Measurements from ENCODE around the gene ARFRP1. TPM values are rescaled to one million over a fixed set of nuclear protein-coding genes. Genes with fewer than 3 reads are reported as not detected.
A peak's percentile ranks its signal among the peaks of the same experiment; 100 is the strongest.

ARFRP1 gene
- total and polyA plus RNA-seq, 12 donors = 34.9 to 59.1 (median 40.0) TPM

DNA sequence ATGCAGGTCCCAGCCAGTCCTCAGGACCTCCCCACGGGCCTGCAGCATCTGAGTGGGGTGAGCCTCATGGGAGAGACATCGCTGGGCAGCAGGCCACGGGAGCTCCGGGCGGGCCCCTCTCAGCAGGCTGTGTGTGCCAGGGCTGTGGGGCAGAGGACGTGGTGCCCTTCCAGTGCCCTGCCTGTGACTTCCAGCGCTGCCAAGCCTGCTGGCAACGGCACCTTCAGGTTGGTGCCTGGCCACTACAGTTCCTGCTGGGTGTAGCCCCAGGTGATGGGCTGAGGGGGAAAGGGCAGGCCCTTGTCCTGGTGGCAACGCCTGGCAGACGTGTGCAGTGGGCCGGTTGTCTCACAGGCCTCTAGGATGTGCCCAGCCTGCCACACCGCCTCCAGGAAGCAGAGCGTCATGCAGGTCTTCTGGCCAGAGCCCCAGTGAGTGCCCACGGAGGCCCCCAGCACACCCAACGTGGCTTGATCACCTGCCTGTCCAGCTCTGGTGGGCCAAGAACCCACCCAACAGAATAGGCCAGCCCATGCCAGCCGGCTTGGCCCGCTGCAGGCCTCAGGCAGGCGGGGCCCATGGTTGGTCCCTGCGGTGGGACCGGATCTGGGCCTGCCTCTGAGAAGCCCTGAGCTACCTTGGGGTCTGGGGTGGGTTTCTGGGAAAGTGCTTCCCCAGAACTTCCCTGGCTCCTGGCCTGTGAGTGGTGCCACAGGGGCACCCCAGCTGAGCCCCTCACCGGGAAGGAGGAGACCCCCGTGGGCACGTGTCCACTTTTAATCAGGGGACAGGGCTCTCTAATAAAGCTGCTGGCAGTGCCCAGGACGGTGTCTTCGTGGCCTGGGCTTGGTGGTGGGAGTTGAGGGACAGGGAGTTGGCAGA, 12.1 kb downstream of the ARFRP1 start:
- H3K9me3 ChIP-seq = no peaks in the 10 kb centered on the region
- peak; percentile 73 to 80 for DNase-seq
- H3K4me1 ChIP-seq = peaks cover 22 to 64% (median 53%) of the 10 kb centered on the region in 9 donors
- TF ChIP-seq CTCF (IDR thresholded peaks at IDR 0.05) = peak in 1 of 9 donors; percentile 7
- ATAC-seq = peak; percentile 36 to 82 (median 56)
- peaks cover 0 to 55% (median 5%) of the 10 kb centered on the region in 9 donors for H3K36me3 ChIP-seq
- H3K4me3 ChIP-seq = no peak overlapping the region
- peak overlapping the region in 9 of 10 donors; percentile 68 to 93 (median 77) for H3K27ac ChIP-seq
- no peaks in the 10 kb centered on the region for H3K27me3 ChIP-seq
- 59 to 68% methylated on average over 25 of the region's 25 CpGs for WGBS, 2 donors
- intact Hi-C loops (cut with DNase I) = no loop called here

- WGBS, 2 donors = 87 to 89% methylated on average over 37 of the region's 37 CpGs
- Histone ChIP-seq H3K27ac (peak overlapping the region in 6 of 10 donors; percentile 15 to 93 (median 74)), H3K27me3 (no peaks in the 10 kb centered on the region), H3K36me3 (peaks cover 0 to 47% (median 5%) of the 10 kb centered on the region in 9 donors), H3K4me3 (no peak overlapping the region), H3K9me3 (no peaks in the 10 kb centered on the region), H3K4me1 (peaks cover 22 to 61% (median 51%) of the 10 kb centered on the region in 9 donors)
- TF ChIP-seq CTCF (IDR thresholded peaks at IDR 0.05) = no peak
- ATAC-seq (no peak), DNase-seq (peak in 1 of 2 donors; percentile 21)
- intact Hi-C loops (cut with DNase I) = no loop called here
Observed at GRCh38 chr20:63694584-63695423, 13.0 kb downstream of the ARFRP1 start.

GRCh38 chr20:63693733-63694583, 13.8 kb downstream of the ARFRP1 start:
- TF ChIP-seq CTCF (IDR thresholded peaks at IDR 0.05) = no peak
- 90 to 96% methylated on average over 21 of the region's 21 CpGs for WGBS, 2 donors
- Histone ChIP-seq H3K4me3 (no peak overlapping the region), H3K27me3 (no peaks in the 10 kb centered on the region), H3K36me3 (peaks cover 0 to 40% (median 5%) of the 10 kb centered on the region in 9 donors), H3K9me3 (no peaks in the 10 kb centered on the region), H3K4me1 (peaks cover 16 to 56% (median 46%) of the 10 kb centered on the region in 9 donors), H3K27ac (peak overlapping the region in 1 of 10 donors; percentile 10)
- peak in 1 of 2 donors; percentile 11 for DNase-seq
- intact Hi-C loops (cut with DNase I) = no loop called here
- no peak for ATAC-seq

Measured in heart right ventricle (tissue), 16 donors.